Body of pancreas (tissue), 4 donors: ENCODE data around the gene PRRT1.

Source experiments
- POLR2A ChIP-seq, 3 donors: fragments of 450-650 bp; IDR thresholded peaks; one replicate each; pipeline ENCODE4 v1.6.1; 2016; ENCODE audit warnings: antibody characterized with exemption in 3 of 3, mild to moderate bottlenecking in 2 of 3
- TF ChIP-seq, protein P1 (sequence below), 7 experiments: fragments of 450-650 bp in 4 of 7; fragments of 200-600 bp in 3 of 7; sonication (generic) in 3 of 7; IDR thresholded peaks; one replicate each; pipeline ENCODE4 v1.5.1; 2016 to 2019; ENCODE audit warnings: antibody characterized with exemption in 7 of 7

DNA sequence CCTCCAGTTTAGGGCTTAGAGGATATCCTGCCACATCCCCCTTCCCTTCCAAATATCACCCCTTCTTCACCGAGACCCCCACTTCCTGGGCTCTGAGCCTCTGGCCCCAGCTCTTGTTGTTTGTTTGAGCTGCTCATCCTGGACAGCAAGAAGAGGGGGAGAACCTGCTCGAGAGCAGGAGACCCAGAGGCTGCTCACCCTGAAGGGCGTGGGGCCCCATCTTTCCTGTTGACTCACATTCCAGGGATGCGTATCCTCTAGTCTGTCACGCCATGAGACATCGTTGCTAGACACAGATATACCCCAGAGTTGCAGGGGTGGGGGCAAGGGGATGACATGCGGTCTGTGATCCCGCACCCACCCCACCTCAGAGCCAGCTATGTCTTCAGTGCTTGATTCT lies 36.9 kb downstream of the PRRT1 start:
- TF ChIP-seq POLR2A (IDR thresholded peaks at IDR 0.05) = no peak
- TF ChIP-seq, protein P1, sequence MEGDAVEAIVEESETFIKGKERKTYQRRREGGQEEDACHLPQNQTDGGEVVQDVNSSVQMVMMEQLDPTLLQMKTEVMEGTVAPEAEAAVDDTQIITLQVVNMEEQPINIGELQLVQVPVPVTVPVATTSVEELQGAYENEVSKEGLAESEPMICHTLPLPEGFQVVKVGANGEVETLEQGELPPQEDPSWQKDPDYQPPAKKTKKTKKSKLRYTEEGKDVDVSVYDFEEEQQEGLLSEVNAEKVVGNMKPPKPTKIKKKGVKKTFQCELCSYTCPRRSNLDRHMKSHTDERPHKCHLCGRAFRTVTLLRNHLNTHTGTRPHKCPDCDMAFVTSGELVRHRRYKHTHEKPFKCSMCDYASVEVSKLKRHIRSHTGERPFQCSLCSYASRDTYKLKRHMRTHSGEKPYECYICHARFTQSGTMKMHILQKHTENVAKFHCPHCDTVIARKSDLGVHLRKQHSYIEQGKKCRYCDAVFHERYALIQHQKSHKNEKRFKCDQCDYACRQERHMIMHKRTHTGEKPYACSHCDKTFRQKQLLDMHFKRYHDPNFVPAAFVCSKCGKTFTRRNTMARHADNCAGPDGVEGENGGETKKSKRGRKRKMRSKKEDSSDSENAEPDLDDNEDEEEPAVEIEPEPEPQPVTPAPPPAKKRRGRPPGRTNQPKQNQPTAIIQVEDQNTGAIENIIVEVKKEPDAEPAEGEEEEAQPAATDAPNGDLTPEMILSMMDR (IDR thresholded peaks at IDR 0.05) = no peak
